Transverse colon (tissue), 4 donors: ENCODE measurements around the gene CPA1.

Experiments used
- POLR2A ChIP-seq: fragments of 450-650 bp; IDR thresholded peaks from one replicate; pipeline ENCODE4 v1.6.1; 2016; ENCODE audit warnings: antibody characterized with exemption, mild to moderate bottlenecking, moderate library complexity
- POLR2AphosphoS5 ChIP-seq, 3 donors: sonication (generic); formaldehyde crosslinking; IDR thresholded peaks; one replicate each; pipeline ENCODE4 v1.6.1; 2016; ENCODE audit warnings: antibody characterized with exemption in 3 of 3
- TF ChIP-seq, protein P1 (sequence below), 5 experiments: fragments of 200-600 bp in 3 of 5; fragments of 450-650 bp in 2 of 5; sonication (generic) in 3 of 5; IDR thresholded peaks; 1 replicate in 2 of 5; 2 replicates in 3 of 5; pipeline ENCODE4 v1.5.1; 2016 to 2017; ENCODE audit warnings: antibody characterized with exemption in 5 of 5, inconsistent platforms in 3 of 5, mild to moderate bottlenecking in 2 of 5, moderate library complexity in 1 of 5

DNA sequence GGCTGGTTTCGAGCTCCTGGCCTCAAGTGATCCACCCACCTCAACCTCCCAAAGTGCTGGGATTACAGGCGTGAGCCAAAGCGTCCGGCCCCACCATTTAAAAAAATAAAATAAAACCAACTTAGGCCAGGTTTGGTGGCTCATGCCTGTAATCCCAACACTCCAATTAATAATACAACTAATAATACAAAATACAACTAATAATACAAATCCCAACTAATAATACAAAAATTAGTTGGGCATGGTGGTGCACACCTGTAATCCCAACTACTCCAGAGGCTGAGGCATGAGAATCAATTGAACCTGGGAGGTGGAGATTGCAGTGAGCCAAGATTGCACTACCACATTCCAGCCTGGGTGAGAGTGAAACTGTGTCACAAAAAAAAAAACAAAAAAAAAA, 32.9 kb downstream of the CPA1 start:
- TF ChIP-seq, protein P1, sequence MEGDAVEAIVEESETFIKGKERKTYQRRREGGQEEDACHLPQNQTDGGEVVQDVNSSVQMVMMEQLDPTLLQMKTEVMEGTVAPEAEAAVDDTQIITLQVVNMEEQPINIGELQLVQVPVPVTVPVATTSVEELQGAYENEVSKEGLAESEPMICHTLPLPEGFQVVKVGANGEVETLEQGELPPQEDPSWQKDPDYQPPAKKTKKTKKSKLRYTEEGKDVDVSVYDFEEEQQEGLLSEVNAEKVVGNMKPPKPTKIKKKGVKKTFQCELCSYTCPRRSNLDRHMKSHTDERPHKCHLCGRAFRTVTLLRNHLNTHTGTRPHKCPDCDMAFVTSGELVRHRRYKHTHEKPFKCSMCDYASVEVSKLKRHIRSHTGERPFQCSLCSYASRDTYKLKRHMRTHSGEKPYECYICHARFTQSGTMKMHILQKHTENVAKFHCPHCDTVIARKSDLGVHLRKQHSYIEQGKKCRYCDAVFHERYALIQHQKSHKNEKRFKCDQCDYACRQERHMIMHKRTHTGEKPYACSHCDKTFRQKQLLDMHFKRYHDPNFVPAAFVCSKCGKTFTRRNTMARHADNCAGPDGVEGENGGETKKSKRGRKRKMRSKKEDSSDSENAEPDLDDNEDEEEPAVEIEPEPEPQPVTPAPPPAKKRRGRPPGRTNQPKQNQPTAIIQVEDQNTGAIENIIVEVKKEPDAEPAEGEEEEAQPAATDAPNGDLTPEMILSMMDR (IDR thresholded peaks at IDR 0.05), result no peak
- TF ChIP-seq POLR2A, result no peak
- TF ChIP-seq POLR2AphosphoS5 (IDR thresholded peaks at IDR 0.05), result no peak
